ENCODE results near the gene POLA2.

- no peak for TF ChIP-seq CTCF (IDR thresholded peaks at IDR 0.05)
- no peak for TF ChIP-seq HDAC2 (IDR thresholded peaks at IDR 0.05)
- TF ChIP-seq, protein P1, sequence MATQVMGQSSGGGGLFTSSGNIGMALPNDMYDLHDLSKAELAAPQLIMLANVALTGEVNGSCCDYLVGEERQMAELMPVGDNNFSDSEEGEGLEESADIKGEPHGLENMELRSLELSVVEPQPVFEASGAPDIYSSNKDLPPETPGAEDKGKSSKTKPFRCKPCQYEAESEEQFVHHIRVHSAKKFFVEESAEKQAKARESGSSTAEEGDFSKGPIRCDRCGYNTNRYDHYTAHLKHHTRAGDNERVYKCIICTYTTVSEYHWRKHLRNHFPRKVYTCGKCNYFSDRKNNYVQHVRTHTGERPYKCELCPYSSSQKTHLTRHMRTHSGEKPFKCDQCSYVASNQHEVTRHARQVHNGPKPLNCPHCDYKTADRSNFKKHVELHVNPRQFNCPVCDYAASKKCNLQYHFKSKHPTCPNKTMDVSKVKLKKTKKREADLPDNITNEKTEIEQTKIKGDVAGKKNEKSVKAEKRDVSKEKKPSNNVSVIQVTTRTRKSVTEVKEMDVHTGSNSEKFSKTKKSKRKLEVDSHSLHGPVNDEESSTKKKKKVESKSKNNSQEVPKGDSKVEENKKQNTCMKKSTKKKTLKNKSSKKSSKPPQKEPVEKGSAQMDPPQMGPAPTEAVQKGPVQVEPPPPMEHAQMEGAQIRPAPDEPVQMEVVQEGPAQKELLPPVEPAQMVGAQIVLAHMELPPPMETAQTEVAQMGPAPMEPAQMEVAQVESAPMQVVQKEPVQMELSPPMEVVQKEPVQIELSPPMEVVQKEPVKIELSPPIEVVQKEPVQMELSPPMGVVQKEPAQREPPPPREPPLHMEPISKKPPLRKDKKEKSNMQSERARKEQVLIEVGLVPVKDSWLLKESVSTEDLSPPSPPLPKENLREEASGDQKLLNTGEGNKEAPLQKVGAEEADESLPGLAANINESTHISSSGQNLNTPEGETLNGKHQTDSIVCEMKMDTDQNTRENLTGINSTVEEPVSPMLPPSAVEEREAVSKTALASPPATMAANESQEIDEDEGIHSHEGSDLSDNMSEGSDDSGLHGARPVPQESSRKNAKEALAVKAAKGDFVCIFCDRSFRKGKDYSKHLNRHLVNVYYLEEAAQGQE (IDR thresholded peaks at IDR 0.05): no peak
- no peak for TF ChIP-seq CHD4 (IDR thresholded peaks at IDR 0.05; ENCODE audit: borderline replicate concordance)
- no peak for TF ChIP-seq ESRRA (IDR thresholded peaks at IDR 0.05; ENCODE audit: borderline replicate concordance, low read length)
- TF ChIP-seq BCL3 (IDR thresholded peaks at IDR 0.05): no peak
- TF ChIP-seq CHD2 (IDR thresholded peaks at IDR 0.05; ENCODE audit: low read length, partially characterized antibody): no peak
- no peak for TF ChIP-seq POLR2A (IDR thresholded peaks at IDR 0.05; ENCODE audit: low read length)
- TF ChIP-seq ZSCAN20 (CRISPR knock-in tag; IDR thresholded peaks at IDR 0.05): no peak
Measured at GRCh38 chr11:65254724-65255123, 7.0 kb upstream of the POLA2 start.

Measured in A549 (cell line).